Trophoblast cell (in vitro differentiated cells and primary cell): ENCODE results near the gene PHACTR1.

Experiments
- DNase-seq, 2 donors: peaks; one replicate each; pipeline ENCODE4 v3.0.0-alpha.2; 2016
- H2AFZ ChIP-seq: 2 replicates; pipeline ENCODE4 v1.6.1; 2013; ENCODE audit warnings: low read length, moderate library complexity, mild to moderate bottlenecking; ENCODE audit not compliant: insufficient read depth, poor library complexity
- H2AK5ac ChIP-seq: 2 replicates; pipeline ENCODE4 v1.6.1; 2013; ENCODE audit warnings: mild to moderate bottlenecking, low read length
- H2BK120ac ChIP-seq: 2 replicates; pipeline ENCODE4 v1.6.1; 2013; ENCODE audit warnings: low read length, mild to moderate bottlenecking, moderate library complexity; ENCODE audit not compliant: insufficient read depth, poor library complexity
- H2BK12ac ChIP-seq: 2 replicates; pipeline ENCODE4 v1.6.1; 2013; ENCODE audit warnings: mild to moderate bottlenecking, low read length, moderate library complexity
- H2BK5ac ChIP-seq: 2 replicates; pipeline ENCODE4 v1.6.1; 2013; ENCODE audit warnings: low read length, low read depth, moderate library complexity, mild to moderate bottlenecking; ENCODE audit not compliant: poor library complexity
- H3K14ac ChIP-seq: 2 replicates; pipeline ENCODE4 v1.6.1; 2013; ENCODE audit warnings: mild to moderate bottlenecking, low read length
- H3K18ac ChIP-seq: 2 replicates; pipeline ENCODE4 v1.6.1; 2013; ENCODE audit warnings: mild to moderate bottlenecking, low read length
- H3K23ac ChIP-seq: 2 replicates; pipeline ENCODE4 v1.6.1; 2013; ENCODE audit warnings: low read length
- H3K27ac ChIP-seq: 2 replicates; pipeline ENCODE4 v1.5.1; 2013; ENCODE audit warnings: low read depth, mild to moderate bottlenecking, inconsistent platforms, low read length, moderate library complexity
- H3K27me3 ChIP-seq: 2 replicates; pipeline ENCODE4 v1.6.1; 2013; ENCODE audit warnings: inconsistent platforms, mild to moderate bottlenecking, low read length, moderate library complexity; ENCODE audit not compliant: insufficient read depth
- H3K36me3 ChIP-seq, 2 experiments: 1 replicate in 1 of 2; 2 replicates in 1 of 2; pipeline ENCODE4 v1.6.1; 2013; ENCODE audit warnings: low read length in 2 of 2, mild to moderate bottlenecking in 2 of 2, moderate library complexity in 1 of 2; ENCODE audit not compliant: insufficient read depth in 2 of 2, control insufficient read depth in 1 of 2
- H3K4ac ChIP-seq: 2 replicates; pipeline ENCODE4 v1.6.1; 2013; ENCODE audit warnings: low read depth, mild to moderate bottlenecking, low read length, moderate library complexity
- H3K4me1 ChIP-seq, 2 experiments: 1 replicate in 1 of 2; 2 replicates in 1 of 2; pipeline ENCODE4 v1.6.1; 2013; ENCODE audit warnings: low read length in 2 of 2, mild to moderate bottlenecking in 2 of 2, moderate library complexity in 1 of 2; ENCODE audit not compliant: insufficient read depth in 2 of 2, control insufficient read depth in 1 of 2
- H3K4me2 ChIP-seq: 2 replicates; pipeline ENCODE4 v1.6.1; 2013; ENCODE audit warnings: inconsistent platforms, mild to moderate bottlenecking, low read length, moderate library complexity
- H3K4me3 ChIP-seq: 2 replicates; pipeline ENCODE4 v1.5.1; 2013; ENCODE audit warnings: mild to moderate bottlenecking, low read depth, low read length, inconsistent platforms
- H3K79me1 ChIP-seq: one replicate; pipeline ENCODE4 v1.6.1; 2013; ENCODE audit warnings: low read length
- H3K79me2 ChIP-seq: 2 replicates; pipeline ENCODE4 v1.6.1; 2013; ENCODE audit warnings: low read length, mild to moderate bottlenecking; ENCODE audit not compliant: control insufficient read depth, insufficient read depth, poor library complexity
- H3K9ac ChIP-seq: 2 replicates; pipeline ENCODE4 v1.6.1; 2013; ENCODE audit warnings: mild to moderate bottlenecking, low read length
- H3K9me3 ChIP-seq: 2 replicates; pipeline ENCODE4 v1.6.1; 2013; ENCODE audit warnings: low read depth, mild to moderate bottlenecking, control low read depth, inconsistent platforms, low read length; ENCODE audit not compliant: insufficient read depth
- H4K12ac ChIP-seq: 2 replicates; pipeline ENCODE4 v1.6.1; 2013; ENCODE audit warnings: low read depth, mild to moderate bottlenecking, low read length, moderate library complexity
- H4K8ac ChIP-seq: 2 replicates; pipeline ENCODE4 v1.6.1; 2013; ENCODE audit warnings: low read depth, mild to moderate bottlenecking, low read length, moderate library complexity
- H4K91ac ChIP-seq: one replicate; pipeline ENCODE4 v1.6.1; 2013; ENCODE audit warnings: low read depth, mild to moderate bottlenecking, low read length, moderate library complexity
- WGBS: extraction: QIAGEN DNeasy Blood & Tissue Kit; methylation state at CpG from one replicate; pipeline ENCODE4 v1.1.7; 2013; ENCODE audit warnings: missing lambda C conversion rate; ENCODE audit not compliant: insufficient read length, insufficient coverage; ENCODE audit errors: extremely low coverage; 5-methylcytosine and 5-hydroxymethylcytosine counted together

Gene PHACTR1

GRCh38 chr6:13238017-13238416, 521.5 kb downstream of the PHACTR1 start:
- Histone ChIP-seq H2BK5ac (no peak overlapping the region), H3K4me2 (no peak overlapping the region), H2BK120ac (no peak overlapping the region), H2AK5ac (no peak overlapping the region), H3K4me3 (no peak overlapping the region), H3K14ac (no peak overlapping the region), H3K4ac (no peak overlapping the region), H3K9me3 (no peaks in the 10 kb centered on the region), H3K79me1 (no peaks in the 10 kb centered on the region), H3K27me3 (no peaks in the 10 kb centered on the region), H2AFZ (no peak overlapping the region), H3K9ac (no peak overlapping the region), H3K79me2 (no peaks in the 10 kb centered on the region), H3K27ac (no peak overlapping the region), H3K36me3 (no peaks in the 10 kb centered on the region), H3K4me1 (peaks cover 0 to under 1% of the 10 kb centered on the region in 2 experiments), H2BK12ac (no peak overlapping the region), H3K18ac (no peak overlapping the region), H4K12ac (no peak overlapping the region), H4K8ac (no peak overlapping the region), H3K23ac (no peak overlapping the region), H4K91ac (no peak overlapping the region)
- DNase-seq = no peak
- no CpG with 5 or more reads among the region's 6 CpGs for WGBS

- Histone ChIP-seq H3K14ac (no peak overlapping the region), H3K4ac (no peak overlapping the region), H4K8ac (no peak overlapping the region), H2AFZ (no peak overlapping the region), H3K79me1 (no peaks in the 10 kb centered on the region), H3K27me3 (no peaks in the 10 kb centered on the region), H2BK5ac (no peak overlapping the region), H3K4me2 (no peak overlapping the region), H3K23ac (no peak overlapping the region), H3K18ac (no peak overlapping the region), H3K79me2 (no peaks in the 10 kb centered on the region), H3K4me3 (no peak overlapping the region), H3K4me1 (no peaks in the 10 kb centered on the region), H4K12ac (no peak overlapping the region), H2BK12ac (no peak overlapping the region), H3K9me3 (no peaks in the 10 kb centered on the region), H3K36me3 (no peaks in the 10 kb centered on the region), H3K9ac (no peak overlapping the region), H3K27ac (no peak overlapping the region), H2BK120ac (no peak overlapping the region), H2AK5ac (no peak overlapping the region), H4K91ac (no peak overlapping the region)
- WGBS = no CpG with 5 or more reads among the region's 7 CpGs
- no peak for DNase-seq
These were observed 522.2 kb downstream of the PHACTR1 start for GRCh38 chr6:13238640-13239216.

- Histone ChIP-seq H3K23ac (no peak overlapping the region), H3K9ac (no peak overlapping the region), H3K4me2 (no peak overlapping the region), H3K79me1 (no peaks in the 10 kb centered on the region), H3K4me1 (no peaks in the 10 kb centered on the region), H4K8ac (no peak overlapping the region), H3K4me3 (no peak overlapping the region), H3K18ac (no peak overlapping the region), H2AFZ (no peak overlapping the region), H3K27ac (no peak overlapping the region), H4K91ac (no peak overlapping the region), H3K79me2 (no peaks in the 10 kb centered on the region), H3K4ac (no peak overlapping the region), H2BK5ac (no peak overlapping the region), H2BK12ac (no peak overlapping the region), H2AK5ac (no peak overlapping the region), H2BK120ac (no peak overlapping the region), H3K9me3 (no peaks in the 10 kb centered on the region), H3K36me3 (no peaks in the 10 kb centered on the region), H4K12ac (no peak overlapping the region), H3K27me3 (no peaks in the 10 kb centered on the region), H3K14ac (no peak overlapping the region)
- WGBS = 100% methylated on average over 1 of the region's 9 CpGs
- no peak for DNase-seq
These were observed 523.2 kb downstream of the PHACTR1 start for GRCh38 chr6:13239530-13240455.

GRCh38 chr6:13241364-13241763, 524.8 kb downstream of the PHACTR1 start:
- H3K79me1 ChIP-seq = no peaks in the 10 kb centered on the region
- H2BK5ac ChIP-seq = no peak overlapping the region
- H4K91ac ChIP-seq = no peak overlapping the region
- H2BK12ac ChIP-seq = no peak overlapping the region
- no peaks in the 10 kb centered on the region for H3K79me2 ChIP-seq
- no peak overlapping the region for H3K14ac ChIP-seq
- H3K4me3 ChIP-seq = no peak overlapping the region
- H3K18ac ChIP-seq = no peak overlapping the region
- H4K12ac ChIP-seq = no peak overlapping the region
- no peaks in the 10 kb centered on the region for H3K36me3 ChIP-seq
- no peak overlapping the region for H2BK120ac ChIP-seq
- no peak overlapping the region for H3K23ac ChIP-seq
- no peak overlapping the region for H3K27ac ChIP-seq
- no peaks in the 10 kb centered on the region for H3K27me3 ChIP-seq
- no peak for DNase-seq
- no peaks in the 10 kb centered on the region for H3K4me1 ChIP-seq
- no peak overlapping the region for H3K9ac ChIP-seq
- H3K4ac ChIP-seq = no peak overlapping the region
- no peak overlapping the region for H2AFZ ChIP-seq
- WGBS = no CpG with 5 or more reads among the region's 5 CpGs
- H3K9me3 ChIP-seq = no peaks in the 10 kb centered on the region
- no peak overlapping the region for H4K8ac ChIP-seq
- no peak overlapping the region for H2AK5ac ChIP-seq
- no peak overlapping the region for H3K4me2 ChIP-seq
